CD4-positive, alpha-beta T cell (primary cell): ENCODE measurements around the gene VCAN. TPM values are rescaled to one million over a fixed set of nuclear protein-coding genes. Genes with fewer than 3 reads are reported as not detected.

ENCODE experiments used
- ATAC-seq: fragments of 200-7000 bp; cut with Tn5 transposase; one replicate; pipeline ENCODE4 v1.10.0; 2022; ENCODE audit warnings: mild to moderate bottlenecking; ENCODE audit not compliant: poor library complexity
- CTCF ChIA-PET: fragments of 350-600 bp; sonication (Branson Sonifier 250); formaldehyde crosslinking; loops from one replicate; lab custom pipeline; 2021; ENCODE audit warnings: antibody characterized with exemption, inconsistent platforms; lab: Charles Lee
- POLR2A ChIA-PET: fragments of 350-600 bp; sonication (Branson Sonifier 250); formaldehyde crosslinking; loops from one replicate; lab custom pipeline; 2021; ENCODE audit warnings: antibody characterized with exemption, inconsistent platforms; lab: Charles Lee
- DNase-seq, 14 experiments: peaks; one replicate each; pipeline ENCODE4 v3.0.0-alpha.2; 2013 to 2020; ENCODE audit warnings: mixed read lengths in 2 of 14
- H3K27ac ChIP-seq, 2 donors: one replicate each; pipeline versions ENCODE4 v1.5.1 to v1.7.0; 2013; ENCODE audit warnings: low read length in 2 of 2, low read depth in 1 of 2, mild to moderate bottlenecking in 1 of 2
- H3K27me3 ChIP-seq, 2 experiments: 1 replicate in 1 of 2; 2 replicates in 1 of 2; pipeline versions ENCODE4 v1.6.1 to v1.7.0; 2013; ENCODE audit warnings: low read length in 2 of 2, control low read depth in 1 of 2, mild to moderate bottlenecking in 1 of 2, moderate library complexity in 1 of 2; ENCODE audit not compliant: insufficient read depth in 2 of 2, control insufficient read depth in 1 of 2
- H3K36me3 ChIP-seq: one replicate; pipeline ENCODE4 v1.6.1; 2013; ENCODE audit warnings: low read length, control low read depth; ENCODE audit not compliant: insufficient read depth
- H3K4me1 ChIP-seq: one replicate; pipeline ENCODE4 v1.6.1; 2013; ENCODE audit warnings: low read length, control low read depth; ENCODE audit not compliant: insufficient read depth
- H3K4me3 ChIP-seq: one replicate; pipeline ENCODE4 v1.5.1; 2013; ENCODE audit warnings: mild to moderate bottlenecking, low read length, moderate library complexity
- H3K9me3 ChIP-seq, 2 experiments: 1 replicate in 1 of 2; 2 replicates in 1 of 2; pipeline versions ENCODE4 v1.6.1 to v1.7.0; 2013; ENCODE audit warnings: low read length in 2 of 2, mild to moderate bottlenecking in 2 of 2, control low read depth in 1 of 2, moderate library complexity in 1 of 2; ENCODE audit not compliant: control insufficient read depth in 1 of 2, insufficient read depth in 1 of 2
- H3K27ac Mint-ChIP-seq: one replicate; pipeline ENCODE4 v1.8.0; 2020; ENCODE audit warnings: mixed read lengths
- H3K27me3 Mint-ChIP-seq: one replicate; pipeline ENCODE4 v1.8.0; 2021; ENCODE audit warnings: mixed read lengths
- H3K36me3 Mint-ChIP-seq: one replicate; pipeline ENCODE4 v1.8.0; 2021; ENCODE audit warnings: low read depth, mixed read lengths
- H3K4me1 Mint-ChIP-seq: one replicate; pipeline ENCODE4 v1.8.0; 2021; ENCODE audit warnings: low read depth, mixed read lengths
- H3K4me3 Mint-ChIP-seq: one replicate; pipeline ENCODE4 v1.8.0; 2020; ENCODE audit warnings: mild to moderate bottlenecking, mixed read lengths
- H3K9me3 Mint-ChIP-seq: one replicate; pipeline ENCODE4 v1.8.0; 2020; ENCODE audit warnings: mixed read lengths
- intact Hi-C, 2 experiments: fragments of 100-400 bp; cut with DNase I in 1 of 2; cut with micrococcal nuclease in 1 of 2; formaldehyde crosslinking; loops; one replicate each; pipeline versions ENCODE4 v1.15.1 to v1.9.0; 2023 to 2025; cut with DNase I, micrococcal nuclease
- total RNA-seq, 174 experiments: library from RNA in 2 of 174; stranded (reverse) in 2 of 174; gene quantifications; one replicate each; pipeline ENCODE4 v1.2.3 and lab custom pipeline; 2021 to 2026
- TF ChIP-seq, protein P1 (sequence below): fragments of 200-600 bp; IDR thresholded peaks from one replicate; pipeline ENCODE4 v1.8.0; 2022; ENCODE audit warnings: antibody characterized with exemption, mild to moderate bottlenecking

The VCAN gene
- total RNA-seq, 2 experiments from 2014 or later: 6.4 to 7.1 TPM

DNA sequence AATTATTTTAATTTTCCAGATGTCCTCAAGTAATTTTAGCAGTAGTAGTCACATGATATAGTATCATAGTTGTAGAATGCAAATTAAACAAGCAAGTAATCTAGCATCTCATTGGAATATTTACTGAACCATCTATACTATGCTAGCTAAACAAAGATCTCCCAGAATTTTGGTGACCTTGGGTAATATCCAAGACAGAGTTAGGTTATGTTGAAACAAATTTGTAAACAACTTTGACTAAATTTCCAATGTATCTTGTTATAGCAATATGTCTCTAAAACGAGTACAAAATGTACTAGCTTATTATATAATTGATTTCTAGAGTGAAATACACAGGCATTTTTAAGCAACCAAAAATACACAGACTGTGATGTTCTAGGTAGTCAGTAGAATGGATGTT, 41.5 kb downstream of the VCAN start:
- intact Hi-C loops: no loop called here
- Histone ChIP-seq H3K27me3 (peaks cover 0 to 5% of the 10 kb centered on the region in 2 experiments), H3K27ac (no peak overlapping the region), H3K4me1 (no peaks in the 10 kb centered on the region), H3K36me3 (no peaks in the 10 kb centered on the region), H3K9me3 (no peaks in the 10 kb centered on the region), H3K4me3 (no peak overlapping the region)
- no peak for DNase-seq
- Mint-ChIP-seq H3K9me3 (no peaks in the 10 kb centered on the region), H3K27me3 (peaks cover under 1% of the 10 kb centered on the region), H3K4me3 (no peak overlapping the region), H3K4me1 (no peaks in the 10 kb centered on the region), H3K36me3 (no peaks in the 10 kb centered on the region), H3K27ac (no peak overlapping the region)
- ChIA-PET CTCF (no interaction called here), POLR2A (no interaction called here)
- no peak for ATAC-seq
- TF ChIP-seq, protein P1, sequence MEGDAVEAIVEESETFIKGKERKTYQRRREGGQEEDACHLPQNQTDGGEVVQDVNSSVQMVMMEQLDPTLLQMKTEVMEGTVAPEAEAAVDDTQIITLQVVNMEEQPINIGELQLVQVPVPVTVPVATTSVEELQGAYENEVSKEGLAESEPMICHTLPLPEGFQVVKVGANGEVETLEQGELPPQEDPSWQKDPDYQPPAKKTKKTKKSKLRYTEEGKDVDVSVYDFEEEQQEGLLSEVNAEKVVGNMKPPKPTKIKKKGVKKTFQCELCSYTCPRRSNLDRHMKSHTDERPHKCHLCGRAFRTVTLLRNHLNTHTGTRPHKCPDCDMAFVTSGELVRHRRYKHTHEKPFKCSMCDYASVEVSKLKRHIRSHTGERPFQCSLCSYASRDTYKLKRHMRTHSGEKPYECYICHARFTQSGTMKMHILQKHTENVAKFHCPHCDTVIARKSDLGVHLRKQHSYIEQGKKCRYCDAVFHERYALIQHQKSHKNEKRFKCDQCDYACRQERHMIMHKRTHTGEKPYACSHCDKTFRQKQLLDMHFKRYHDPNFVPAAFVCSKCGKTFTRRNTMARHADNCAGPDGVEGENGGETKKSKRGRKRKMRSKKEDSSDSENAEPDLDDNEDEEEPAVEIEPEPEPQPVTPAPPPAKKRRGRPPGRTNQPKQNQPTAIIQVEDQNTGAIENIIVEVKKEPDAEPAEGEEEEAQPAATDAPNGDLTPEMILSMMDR: no peak

DNA sequence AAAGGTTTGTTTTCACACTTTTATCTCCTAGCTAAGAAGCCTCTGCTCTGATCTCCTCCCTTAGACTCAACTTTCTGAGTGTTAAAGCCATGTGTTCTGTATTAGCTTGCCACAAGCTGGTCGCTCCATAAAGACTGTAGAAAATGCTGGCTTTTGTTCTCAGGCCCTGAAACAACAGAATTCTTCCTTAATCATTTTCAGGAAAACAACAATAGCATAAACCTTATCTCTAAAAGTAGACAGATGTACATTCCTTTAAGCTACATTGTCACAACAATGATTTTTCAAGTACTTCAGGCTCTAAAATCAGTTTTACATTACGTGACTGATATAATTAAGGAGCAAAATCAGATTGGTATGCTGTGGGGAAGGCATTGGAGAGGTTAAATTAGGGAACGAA, 41.9 kb downstream of the VCAN start:
- Mint-ChIP-seq H3K4me3 (no peak overlapping the region), H3K36me3 (no peaks in the 10 kb centered on the region), H3K27ac (no peak overlapping the region), H3K4me1 (no peaks in the 10 kb centered on the region), H3K9me3 (no peaks in the 10 kb centered on the region), H3K27me3 (no peaks in the 10 kb centered on the region)
- TF ChIP-seq, protein P1: no peak
- ATAC-seq: no peak
- H3K27me3 ChIP-seq: peaks cover 0 to 5% of the 10 kb centered on the region in 2 experiments
- ChIA-PET CTCF (no interaction called here), POLR2A (no interaction called here)
- H3K4me1 ChIP-seq: no peaks in the 10 kb centered on the region
- H3K36me3 ChIP-seq: no peaks in the 10 kb centered on the region
- H3K4me3 ChIP-seq: no peak overlapping the region
- no peak overlapping the region for H3K27ac ChIP-seq
- intact Hi-C loops: no loop called here
- H3K9me3 ChIP-seq: no peaks in the 10 kb centered on the region
- DNase-seq: no peak

DNA sequence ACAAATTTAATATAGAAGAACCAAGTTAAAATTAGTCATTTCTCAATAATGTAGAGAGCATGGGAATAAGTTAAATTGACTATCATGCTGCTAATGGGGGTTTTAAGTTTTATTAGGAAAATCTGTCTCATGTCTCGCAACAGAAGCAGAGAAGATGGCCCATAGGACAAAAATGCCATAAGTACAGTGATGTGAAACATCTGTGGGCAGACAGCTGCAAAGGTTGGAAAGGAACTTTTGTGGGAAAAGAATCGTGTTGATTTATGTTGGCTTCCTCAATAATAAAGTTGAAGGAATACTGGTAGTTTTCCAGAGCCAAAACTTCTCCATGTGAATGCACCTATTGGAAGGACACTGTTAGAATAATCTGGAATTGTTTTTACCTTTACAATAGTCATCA, 44.8 kb downstream of the VCAN start:
- Histone ChIP-seq H3K27me3 (peaks cover 0 to 5% of the 10 kb centered on the region in 2 experiments), H3K4me1 (no peaks in the 10 kb centered on the region), H3K9me3 (no peaks in the 10 kb centered on the region), H3K4me3 (no peak overlapping the region), H3K36me3 (no peaks in the 10 kb centered on the region), H3K27ac (no peak overlapping the region)
- POLR2A ChIA-PET: no interaction called here
- intact Hi-C loops: no loop called here
- H3K27me3 Mint-ChIP-seq: peaks cover 9% of the 10 kb centered on the region
- H3K27ac Mint-ChIP-seq: no peak overlapping the region
- H3K36me3 Mint-ChIP-seq: no peaks in the 10 kb centered on the region
- H3K9me3 Mint-ChIP-seq: no peaks in the 10 kb centered on the region
- ATAC-seq: no peak
- TF ChIP-seq, protein P1: no peak
- no peak overlapping the region for H3K4me3 Mint-ChIP-seq
- no peaks in the 10 kb centered on the region for H3K4me1 Mint-ChIP-seq
- CTCF ChIA-PET: no interaction called here
- no peak for DNase-seq
